IMR-90 (cell line): Measurements from ENCODE around the gene TAF1A. TPM values are rescaled to one million over a fixed set of nuclear protein-coding genes. Genes with fewer than 3 reads are reported as not detected.

ENCODE experiments used
- ATAC-seq: fragments of 200-7000 bp; cut with Tn5 transposase; 2 replicates; pipeline ENCODE4 v1.9.1; 2020; ENCODE audit warnings: low read depth, mild to moderate bottlenecking, moderate library complexity
- BruUV-seq: library from RNA; stranded (reverse); fragments of 400-500 nt; replicated peaks from 2 replicates; lab custom pipeline; 2021; lab: Mats Ljungman, UMichigan
- CTCF ChIA-PET: fragments of 300-600 bp; formaldehyde crosslinking; extraction: SDS; loops from one replicate; lab custom pipeline; 2021; ENCODE audit warnings: antibody characterized with exemption; lab: Yijun Ruan, JAX
- POLR2A ChIA-PET: fragments of 300-600 bp; sonication (Branson Sonifier 250); formaldehyde crosslinking; loops from one replicate; lab custom pipeline; 2022; ENCODE audit warnings: antibody characterized with exemption; ENCODE audit not compliant: unreplicated experiment; lab: Charles Lee
- DNase-seq: peaks from one replicate; pipeline ENCODE4 v3.0.0; 2013
- H2AFZ ChIP-seq: replicated peaks from 2 replicates; pipeline ENCODE3; 2013; ENCODE audit warnings: low read length, mild to moderate bottlenecking; ENCODE audit not compliant: poor library complexity
- H2AK5ac ChIP-seq: 2 replicates; pipeline ENCODE4 v1.6.1; 2013; ENCODE audit warnings: low read depth, low read length, inconsistent platforms
- H2AK9ac ChIP-seq: replicated peaks from 2 replicates; pipeline ENCODE3; 2013; ENCODE audit warnings: mild to moderate bottlenecking, low read depth, low read length, moderate library complexity; ENCODE audit not compliant: poor library complexity
- H2BK120ac ChIP-seq: 2 replicates; pipeline ENCODE4 v1.6.1; 2013; ENCODE audit warnings: low read depth, low read length, inconsistent platforms
- H2BK15ac ChIP-seq: 3 replicates; pipeline ENCODE4 v1.6.1; 2013; ENCODE audit warnings: low read depth, low read length, inconsistent platforms
- H2BK20ac ChIP-seq: 2 replicates; pipeline ENCODE4 v1.6.1; 2013; ENCODE audit warnings: low read depth, mild to moderate bottlenecking, inconsistent platforms, low read length, moderate library complexity
- H2BK5ac ChIP-seq: 2 replicates; pipeline ENCODE4 v1.6.1; 2013; ENCODE audit warnings: mild to moderate bottlenecking, low read depth, low read length, inconsistent platforms; ENCODE audit not compliant: poor library complexity, severe bottlenecking
- H3K14ac ChIP-seq: replicated peaks from 2 replicates; pipeline ENCODE4 v1.6.1; 2013; ENCODE audit warnings: low read depth, low read length, inconsistent platforms
- H3K18ac ChIP-seq: 2 replicates; pipeline ENCODE4 v1.6.1; 2013; ENCODE audit warnings: low read depth, low read length, control low read depth
- H3K23ac ChIP-seq: 2 replicates; pipeline ENCODE4 v1.6.1; 2013; ENCODE audit warnings: low read depth, low read length, inconsistent platforms
- H3K27ac ChIP-seq: 2 replicates; pipeline ENCODE4 v1.5.1; 2013; ENCODE audit warnings: mild to moderate bottlenecking, control low read depth, low read length; ENCODE audit not compliant: insufficient read depth
- H3K27me3 ChIP-seq: 2 replicates; pipeline ENCODE4 v1.6.1; 2013; ENCODE audit warnings: low read length; ENCODE audit not compliant: control insufficient read depth, insufficient read depth
- H3K36me3 ChIP-seq: 2 replicates; pipeline ENCODE4 v1.6.1; 2013; ENCODE audit warnings: low read length, mixed read lengths; ENCODE audit not compliant: control insufficient read depth, insufficient read depth
- H3K4ac ChIP-seq: 2 replicates; pipeline ENCODE4 v1.6.1; 2013; ENCODE audit warnings: low read depth, low read length, inconsistent platforms
- H3K4me1 ChIP-seq: 2 replicates; pipeline ENCODE4 v1.6.1; 2013; ENCODE audit warnings: low read length, mixed read lengths; ENCODE audit not compliant: control insufficient read depth, insufficient read depth
- H3K4me2 ChIP-seq: 2 replicates; pipeline ENCODE4 v1.6.1; 2013; ENCODE audit warnings: low read depth, mild to moderate bottlenecking, control low read depth, low read length, moderate library complexity
- H3K4me3 ChIP-seq: 2 replicates; pipeline ENCODE4 v1.5.1; 2013; ENCODE audit warnings: low read depth, mild to moderate bottlenecking, control low read depth, low read length, moderate library complexity; ENCODE audit not compliant: insufficient read depth
- H3K56ac ChIP-seq: 2 replicates; pipeline ENCODE4 v1.6.1; 2013; ENCODE audit warnings: low read length, inconsistent platforms; ENCODE audit not compliant: insufficient read depth; ENCODE audit errors: extremely low read depth
- H3K79me1 ChIP-seq, 2 experiments: 2 replicates each; pipeline ENCODE4 v1.6.1; 2013; ENCODE audit warnings: low read length in 2 of 2, inconsistent platforms in 1 of 2, low read depth in 1 of 2
- H3K9ac ChIP-seq: 2 replicates; pipeline ENCODE4 v1.6.1; 2013; ENCODE audit warnings: low read depth, low read length, control low read depth
- H3K9me1 ChIP-seq: 2 replicates; pipeline ENCODE4 v1.6.1; 2013; ENCODE audit warnings: low read length, inconsistent platforms; ENCODE audit not compliant: insufficient read depth
- H3K9me3 ChIP-seq: 2 replicates; pipeline ENCODE4 v1.6.1; 2013; ENCODE audit warnings: low read length; ENCODE audit not compliant: control insufficient read depth, insufficient read depth
- H4K20me1 ChIP-seq: 2 replicates; pipeline ENCODE4 v1.6.1; 2013; ENCODE audit warnings: low read length, inconsistent platforms; ENCODE audit not compliant: insufficient read depth
- H4K5ac ChIP-seq: 2 replicates; pipeline ENCODE4 v1.6.1; 2013; ENCODE audit warnings: mild to moderate bottlenecking, low read depth, low read length, control low read depth
- H4K8ac ChIP-seq, 2 experiments: 2 replicates each; pipeline ENCODE4 v1.6.1; 2013; ENCODE audit warnings: low read depth in 2 of 2, low read length in 2 of 2, control low read depth in 1 of 2, inconsistent platforms in 1 of 2
- H4K91ac ChIP-seq: 2 replicates; pipeline ENCODE4 v1.6.1; 2013; ENCODE audit warnings: low read depth, low read length, inconsistent platforms; ENCODE audit not compliant: insufficient read depth
- BHLHE40 ChIP-seq: fragments of 150-350 bp; IDR thresholded peaks from 2 replicates; pipeline ENCODE4 v1.6.1; 2016; ENCODE audit warnings: mild to moderate bottlenecking, low read depth, low read length
- CEBPB ChIP-seq: IDR thresholded peaks from 2 replicates; pipeline ENCODE4 v1.6.1; 2012; ENCODE audit warnings: low read depth, low read length, improper control_type of control experiment
- CHD1 ChIP-seq: IDR thresholded peaks from 2 replicates; pipeline ENCODE4 v1.6.1; 2012; ENCODE audit warnings: low read depth, low read length, improper control_type of control experiment
- FOS ChIP-seq: fragments of 150-350 bp; IDR thresholded peaks from 2 replicates; pipeline ENCODE4 v1.6.1; 2016; ENCODE audit warnings: low read depth, low read length
- MAFK ChIP-seq: IDR thresholded peaks from 2 replicates; pipeline ENCODE4 v1.6.1; 2012; ENCODE audit warnings: low read depth, low read length, improper control_type of control experiment
- MAZ ChIP-seq: IDR thresholded peaks from 2 replicates; pipeline ENCODE4 v1.6.1; 2012; ENCODE audit warnings: low read depth, mild to moderate bottlenecking, low read length, improper control_type of control experiment, moderate library complexity, borderline replicate concordance
- MXI1 ChIP-seq: IDR thresholded peaks from 2 replicates; pipeline ENCODE4 v1.6.1; 2012; ENCODE audit warnings: low read depth, mild to moderate bottlenecking, low read length, moderate library complexity, borderline replicate concordance
- NFE2L2 ChIP-seq: fragments of 150-350 bp; IDR thresholded peaks from 2 replicates; pipeline ENCODE4 v1.6.1; 2016; ENCODE audit warnings: low read depth, mild to moderate bottlenecking, low read length
- POLR2A ChIP-seq: IDR thresholded peaks from 2 replicates; pipeline ENCODE4 v1.6.1; 2012; ENCODE audit warnings: mild to moderate bottlenecking, low read depth, low read length
- RAD21 ChIP-seq: IDR thresholded peaks from 2 replicates; pipeline ENCODE4 v1.6.1; 2012; ENCODE audit warnings: low read length, improper control_type of control experiment
- RCOR1 ChIP-seq: IDR thresholded peaks from 2 replicates; pipeline ENCODE4 v1.6.1; 2012; ENCODE audit warnings: mild to moderate bottlenecking, low read length, improper control_type of control experiment; ENCODE audit not compliant: insufficient replicate concordance
- RFX5 ChIP-seq: IDR thresholded peaks from 2 replicates; pipeline ENCODE4 v1.8.0; 2012; ENCODE audit warnings: low read depth, mild to moderate bottlenecking, low read length, moderate library complexity
- SMC3 ChIP-seq: fragments of 150-350 bp; IDR thresholded peaks from 2 replicates; pipeline ENCODE4 v1.6.1; 2016; ENCODE audit warnings: low read depth, mild to moderate bottlenecking, antibody characterized with exemption, low read length, moderate library complexity
- WGBS, 2 experiments: methylation state at CpG; one replicate each; pipeline versions ENCODE4 v1.1.5 to v1.1.7; 2013; ENCODE audit warnings: missing lambda C conversion rate in 2 of 2; ENCODE audit not compliant: insufficient read length in 1 of 2; ENCODE audit errors: extremely low coverage in 2 of 2; 5-methylcytosine and 5-hydroxymethylcytosine counted together
- dilution Hi-C: fragments of 300-500 bp; cut with HindIII; formaldehyde crosslinking; loops from one replicate; pipeline ENCODE4 v1.14.3; 2018; ENCODE audit warnings: low sequenced_read_pairs; ENCODE audit not compliant: unreplicated experiment
- in situ Hi-C: fragments of 300-500 bp; cut with MboI; formaldehyde crosslinking; loops from 3 replicates; pipeline ENCODE4 v1.14.3; 2019; ENCODE audit warnings: low sequenced_read_pairs, inconsistent platforms, mixed read lengths
- intact Hi-C: fragments of 100-400 bp; cut with micrococcal nuclease; formaldehyde crosslinking; loops from 2 replicates; pipeline ENCODE4 v1.10.0; 2022
- polyA plus RNA-seq, 3 experiments: library from polyadenylated mRNA; depleted of rRNA; stranded (reverse); fragments of >200 nt; gene quantifications; 2 replicates each; pipeline ENCODE4 v1.2.3, GENCODE V29; 2012; ENCODE audit warnings: low replicate concordance in 1 of 3
- total RNA-seq: library from RNA; depleted of rRNA; stranded (reverse); fragments of >200 nt; gene quantifications from 2 replicates; pipeline ENCODE4 v1.2.3, GENCODE V29; 2012
- TF ChIP-seq, protein P1 (sequence below): fragments of 150-350 bp; IDR thresholded peaks from 2 replicates; pipeline ENCODE4 v1.6.1; 2017; ENCODE audit warnings: mild to moderate bottlenecking, antibody characterized with exemption, low read length, low read depth
- TF ChIP-seq, protein P2 (sequence below): fragments of 150-350 bp; IDR thresholded peaks from 2 replicates; pipeline ENCODE4 v1.6.1; 2016; ENCODE audit warnings: low read depth, mild to moderate bottlenecking, low read length, moderate library complexity, borderline replicate concordance
- TF ChIP-seq, protein P3 (sequence below): conservative IDR thresholded peaks from 2 replicates; pipeline ENCODE4 v1.5.1; 2012; ENCODE audit warnings: mild to moderate bottlenecking, low read depth, low read length, improper control_type of control experiment

Gene TAF1A
- total and polyA plus RNA-seq, 2 of the 4 experiments (the other 2 are of a cell fraction), result 3.8 to 5.4 TPM

DNA sequence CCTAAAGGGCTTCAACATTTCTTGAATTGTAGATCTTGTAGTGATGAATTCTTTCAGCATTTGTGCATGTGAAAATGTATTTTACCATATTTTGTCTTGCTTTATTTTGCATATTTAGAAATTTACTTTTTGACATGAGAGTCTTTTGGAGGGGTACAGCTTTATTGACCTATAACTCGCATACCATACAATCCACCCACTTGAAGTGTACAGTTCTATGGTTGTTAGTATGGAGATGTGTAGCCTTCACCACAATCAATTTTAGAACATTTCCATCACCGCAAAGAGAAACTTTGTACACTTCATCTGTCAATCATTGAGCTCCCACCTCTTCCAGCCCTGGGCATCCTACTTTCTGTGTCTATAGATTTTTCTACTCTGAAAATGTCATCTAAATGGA, 21.0 kb upstream of the TAF1A start:
- no peak for ATAC-seq
- H2AFZ ChIP-seq, result no peak overlapping the region
- no peak overlapping the region for H4K8ac ChIP-seq
- H3K18ac ChIP-seq, result no peak overlapping the region
- BruUV-seq, result no TSS peak
- no peak overlapping the region for H3K4me3 ChIP-seq
- no peaks in the 10 kb centered on the region for H3K27me3 ChIP-seq
- no peak overlapping the region for H4K5ac ChIP-seq
- no peak overlapping the region for H3K4me2 ChIP-seq
- CTCF ChIA-PET, result no interaction called here
- H3K14ac ChIP-seq, result no peak overlapping the region
- in situ Hi-C loops, result no loop called here
- dilution Hi-C loops, result no loop called here
- H4K20me1 ChIP-seq, result no peaks in the 10 kb centered on the region
- no peak for TF ChIP-seq FOS
- TF ChIP-seq RFX5, result no peak
- no peak for TF ChIP-seq BHLHE40
- TF ChIP-seq SMC3, result no peak
- no peak for TF ChIP-seq MXI1
- TF ChIP-seq, protein P1, sequence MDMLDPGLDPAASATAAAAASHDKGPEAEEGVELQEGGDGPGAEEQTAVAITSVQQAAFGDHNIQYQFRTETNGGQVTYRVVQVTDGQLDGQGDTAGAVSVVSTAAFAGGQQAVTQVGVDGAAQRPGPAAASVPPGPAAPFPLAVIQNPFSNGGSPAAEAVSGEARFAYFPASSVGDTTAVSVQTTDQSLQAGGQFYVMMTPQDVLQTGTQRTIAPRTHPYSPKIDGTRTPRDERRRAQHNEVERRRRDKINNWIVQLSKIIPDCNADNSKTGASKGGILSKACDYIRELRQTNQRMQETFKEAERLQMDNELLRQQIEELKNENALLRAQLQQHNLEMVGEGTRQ, result no peak
- no peak for TF ChIP-seq MAFK
- TF ChIP-seq, protein P2, sequence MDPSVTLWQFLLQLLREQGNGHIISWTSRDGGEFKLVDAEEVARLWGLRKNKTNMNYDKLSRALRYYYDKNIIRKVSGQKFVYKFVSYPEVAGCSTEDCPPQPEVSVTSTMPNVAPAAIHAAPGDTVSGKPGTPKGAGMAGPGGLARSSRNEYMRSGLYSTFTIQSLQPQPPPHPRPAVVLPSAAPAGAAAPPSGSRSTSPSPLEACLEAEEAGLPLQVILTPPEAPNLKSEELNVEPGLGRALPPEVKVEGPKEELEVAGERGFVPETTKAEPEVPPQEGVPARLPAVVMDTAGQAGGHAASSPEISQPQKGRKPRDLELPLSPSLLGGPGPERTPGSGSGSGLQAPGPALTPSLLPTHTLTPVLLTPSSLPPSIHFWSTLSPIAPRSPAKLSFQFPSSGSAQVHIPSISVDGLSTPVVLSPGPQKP, result no peak
- no peak for TF ChIP-seq NFE2L2
- TF ChIP-seq, protein P3, sequence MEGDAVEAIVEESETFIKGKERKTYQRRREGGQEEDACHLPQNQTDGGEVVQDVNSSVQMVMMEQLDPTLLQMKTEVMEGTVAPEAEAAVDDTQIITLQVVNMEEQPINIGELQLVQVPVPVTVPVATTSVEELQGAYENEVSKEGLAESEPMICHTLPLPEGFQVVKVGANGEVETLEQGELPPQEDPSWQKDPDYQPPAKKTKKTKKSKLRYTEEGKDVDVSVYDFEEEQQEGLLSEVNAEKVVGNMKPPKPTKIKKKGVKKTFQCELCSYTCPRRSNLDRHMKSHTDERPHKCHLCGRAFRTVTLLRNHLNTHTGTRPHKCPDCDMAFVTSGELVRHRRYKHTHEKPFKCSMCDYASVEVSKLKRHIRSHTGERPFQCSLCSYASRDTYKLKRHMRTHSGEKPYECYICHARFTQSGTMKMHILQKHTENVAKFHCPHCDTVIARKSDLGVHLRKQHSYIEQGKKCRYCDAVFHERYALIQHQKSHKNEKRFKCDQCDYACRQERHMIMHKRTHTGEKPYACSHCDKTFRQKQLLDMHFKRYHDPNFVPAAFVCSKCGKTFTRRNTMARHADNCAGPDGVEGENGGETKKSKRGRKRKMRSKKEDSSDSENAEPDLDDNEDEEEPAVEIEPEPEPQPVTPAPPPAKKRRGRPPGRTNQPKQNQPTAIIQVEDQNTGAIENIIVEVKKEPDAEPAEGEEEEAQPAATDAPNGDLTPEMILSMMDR, result no peak
- TF ChIP-seq POLR2A, result no peak
- TF ChIP-seq CEBPB, result no peak
- TF ChIP-seq MAZ, result no peak
- TF ChIP-seq RAD21, result no peak
- TF ChIP-seq CHD1, result no peak
- no peak for TF ChIP-seq RCOR1
- no peak overlapping the region for H2BK15ac ChIP-seq
- POLR2A ChIA-PET, result no interaction called here
- H3K23ac ChIP-seq, result no peak overlapping the region
- H3K56ac ChIP-seq, result no peak overlapping the region
- H3K9me1 ChIP-seq, result no peaks in the 10 kb centered on the region
- no peak overlapping the region for H2AK5ac ChIP-seq
- no peak overlapping the region for H2BK20ac ChIP-seq
- no peak overlapping the region for H2BK120ac ChIP-seq
- no peak for DNase-seq
- no peak overlapping the region for H3K4ac ChIP-seq
- H2BK5ac ChIP-seq, result no peak overlapping the region
- no peak overlapping the region for H2AK9ac ChIP-seq
- no peaks in the 10 kb centered on the region for H3K9me3 ChIP-seq
- H3K4me1 ChIP-seq, result no peaks in the 10 kb centered on the region
- H3K36me3 ChIP-seq, result no peaks in the 10 kb centered on the region
- H4K91ac ChIP-seq, result no peak overlapping the region
- H3K9ac ChIP-seq, result no peak overlapping the region
- WGBS, 2 experiments, result no CpG with 5 or more reads among the region's 2 CpGs
- intact Hi-C loops, result no loop called here
- H3K79me1 ChIP-seq, result no peaks in the 10 kb centered on the region
- H3K27ac ChIP-seq, result no peak overlapping the region
